Measurements from ENCODE around the gene POLD1.
A peak's percentile ranks its signal among the peaks of the same experiment; 100 is the strongest.

POLD1 gene

GRCh38 chr19:50427318-50427925 is 43.3 kb downstream of the POLD1 start:
- peaks cover 7% of the 10 kb centered on the region; the same call in 1 of the 2 replicates for H3K4me1 ChIP-seq (ENCODE audit: insufficient read depth, low read length)
- H3K36me3 ChIP-seq (ENCODE audit: insufficient read depth, low read depth, low read length) = no peaks in the 10 kb centered on the region
- no peak overlapping the region for H3K9ac ChIP-seq (ENCODE audit: low read depth, low read length)
- H3K9me3 ChIP-seq (ENCODE audit: insufficient read depth, low read depth, low read length) = no peaks in the 10 kb centered on the region
- H3K27ac ChIP-seq (ENCODE audit: low read length) = no peak overlapping the region
- H3K27me3 ChIP-seq (ENCODE audit: insufficient read depth, low read length) = peaks cover 39% of the 10 kb centered on the region
- no peak overlapping the region; the same call in 1 of the 2 replicates for H3K4me3 ChIP-seq (ENCODE audit: low read length)

- Histone ChIP-seq H3K27me3 (ENCODE audit: insufficient read depth, low read length) (peaks cover 43% of the 10 kb centered on the region), H3K36me3 (ENCODE audit: insufficient read depth, low read depth, low read length) (no peaks in the 10 kb centered on the region), H3K4me1 (ENCODE audit: insufficient read depth, low read length) (peaks cover 10% of the 10 kb centered on the region; the same call in 1 of the 2 replicates), H3K27ac (ENCODE audit: low read length) (no peak overlapping the region), H3K9ac (ENCODE audit: low read depth, low read length) (no peak overlapping the region), H3K9me3 (ENCODE audit: insufficient read depth, low read depth, low read length) (no peaks in the 10 kb centered on the region), H3K4me3 (ENCODE audit: low read length) (peak overlapping the region; percentile 20; the same call in 1 of the 2 replicates)
These were observed 43.9 kb downstream of the POLD1 start for GRCh38 chr19:50427997-50428425.

GRCh38 chr19:50428772-50429463 is 44.8 kb downstream of the POLD1 start:
- peaks cover 12% of the 10 kb centered on the region; the same call in 1 of the 2 replicates for H3K4me1 ChIP-seq (ENCODE audit: insufficient read depth, low read length)
- peaks cover 45% of the 10 kb centered on the region for H3K27me3 ChIP-seq (ENCODE audit: insufficient read depth, low read length)
- H3K36me3 ChIP-seq (ENCODE audit: insufficient read depth, low read depth, low read length) = no peaks in the 10 kb centered on the region
- H3K9me3 ChIP-seq (ENCODE audit: insufficient read depth, low read depth, low read length) = no peaks in the 10 kb centered on the region
- H3K9ac ChIP-seq (ENCODE audit: low read depth, low read length) = no peak overlapping the region
- no peak overlapping the region for H3K4me3 ChIP-seq (ENCODE audit: low read length)
- H3K27ac ChIP-seq (ENCODE audit: low read length) = no peak overlapping the region

- peaks cover 12% of the 10 kb centered on the region; the same call in 1 of the 2 replicates for H3K4me1 ChIP-seq (ENCODE audit: insufficient read depth, low read length)
- peak overlapping the region; percentile 79 for H3K4me3 ChIP-seq (ENCODE audit: low read length)
- H3K36me3 ChIP-seq (ENCODE audit: insufficient read depth, low read depth, low read length) = no peaks in the 10 kb centered on the region
- H3K27me3 ChIP-seq (ENCODE audit: insufficient read depth, low read length) = peaks cover 45% of the 10 kb centered on the region
- H3K27ac ChIP-seq (ENCODE audit: low read length) = no peak overlapping the region
- H3K9ac ChIP-seq (ENCODE audit: low read depth, low read length) = peak overlapping the region; percentile 53; the same call in 1 of the 2 replicates
- H3K9me3 ChIP-seq (ENCODE audit: insufficient read depth, low read depth, low read length) = no peaks in the 10 kb centered on the region
These were observed 46.8 kb downstream of the POLD1 start for GRCh38 chr19:50430888-50431342.

GRCh38 chr19:50431343-50432220 is 47.4 kb downstream of the POLD1 start:
- H3K27me3 ChIP-seq (ENCODE audit: insufficient read depth, low read length) = peaks cover 45% of the 10 kb centered on the region
- peaks cover 12% of the 10 kb centered on the region; the same call in 1 of the 2 replicates for H3K4me1 ChIP-seq (ENCODE audit: insufficient read depth, low read length)
- no peak overlapping the region for H3K27ac ChIP-seq (ENCODE audit: low read length)
- no peaks in the 10 kb centered on the region for H3K36me3 ChIP-seq (ENCODE audit: insufficient read depth, low read depth, low read length)
- peak overlapping the region; percentile 53; the same call in 1 of the 2 replicates for H3K9ac ChIP-seq (ENCODE audit: low read depth, low read length)
- H3K4me3 ChIP-seq (ENCODE audit: low read length) = peak overlapping the region; percentile 79
- H3K9me3 ChIP-seq (ENCODE audit: insufficient read depth, low read depth, low read length) = no peaks in the 10 kb centered on the region

GRCh38 chr19:50432221-50433028 is 48.3 kb downstream of the POLD1 start, which contains the start of gene MYBPC2:
Gene MYBPC2 (plus strand): TSS chr19:50432892. CDS start chr19:50432954, 62 bp downstream.
- no peaks in the 10 kb centered on the region for H3K9me3 ChIP-seq (ENCODE audit: insufficient read depth, low read depth, low read length)
- H3K27me3 ChIP-seq (ENCODE audit: insufficient read depth, low read length) = peaks cover 45% of the 10 kb centered on the region
- no peak within 1 kb of the TSS for H3K27ac ChIP-seq (ENCODE audit: low read length)
- H3K9ac ChIP-seq (ENCODE audit: low read depth, low read length) = peak within 1 kb of the TSS; percentile 73; the same call in 1 of the 2 replicates
- peak within 1 kb of the TSS; percentile 79 for H3K4me3 ChIP-seq (ENCODE audit: low read length)
- H3K36me3 ChIP-seq (ENCODE audit: insufficient read depth, low read depth, low read length) = no peaks in the 10 kb centered on the region
- H3K4me1 ChIP-seq (ENCODE audit: insufficient read depth, low read length) = peaks cover 12% of the 10 kb centered on the region; the same call in 1 of the 2 replicates

GRCh38 chr19:50433201-50434180 is 49.3 kb downstream of the POLD1 start:
- Histone ChIP-seq H3K9ac (ENCODE audit: low read depth, low read length) (no peak overlapping the region; the same call in 1 of the 2 replicates), H3K4me3 (ENCODE audit: low read length) (peak overlapping the region; percentile 72; the same call in 1 of the 2 replicates), H3K9me3 (ENCODE audit: insufficient read depth, low read depth, low read length) (no peaks in the 10 kb centered on the region), H3K36me3 (ENCODE audit: insufficient read depth, low read depth, low read length) (no peaks in the 10 kb centered on the region), H3K27me3 (ENCODE audit: insufficient read depth, low read length) (peaks cover 35% of the 10 kb centered on the region), H3K4me1 (ENCODE audit: insufficient read depth, low read length) (peaks cover 9% of the 10 kb centered on the region; the same call in 1 of the 2 replicates), H3K27ac (ENCODE audit: low read length) (no peak overlapping the region)

- Histone ChIP-seq H3K9me3 (ENCODE audit: insufficient read depth, low read depth, low read length) (no peaks in the 10 kb centered on the region), H3K27me3 (ENCODE audit: insufficient read depth, low read length) (peaks cover 25% of the 10 kb centered on the region), H3K27ac (ENCODE audit: low read length) (no peak overlapping the region), H3K4me1 (ENCODE audit: insufficient read depth, low read length) (peaks cover 8% of the 10 kb centered on the region; the same call in 1 of the 2 replicates), H3K4me3 (ENCODE audit: low read length) (no peak overlapping the region), H3K9ac (ENCODE audit: low read depth, low read length) (no peak overlapping the region), H3K36me3 (ENCODE audit: insufficient read depth, low read depth, low read length) (no peaks in the 10 kb centered on the region)
These were observed 50.4 kb downstream of the POLD1 start for GRCh38 chr19:50434525-50434924.

- H3K9ac ChIP-seq (ENCODE audit: low read depth, low read length) = no peak overlapping the region
- no peak overlapping the region for H3K4me3 ChIP-seq (ENCODE audit: low read length)
- peaks cover 8% of the 10 kb centered on the region; the same call in 1 of the 2 replicates for H3K4me1 ChIP-seq (ENCODE audit: insufficient read depth, low read length)
- H3K27me3 ChIP-seq (ENCODE audit: insufficient read depth, low read length) = peaks cover 19% of the 10 kb centered on the region
- H3K9me3 ChIP-seq (ENCODE audit: insufficient read depth, low read depth, low read length) = no peaks in the 10 kb centered on the region
- no peaks in the 10 kb centered on the region for H3K36me3 ChIP-seq (ENCODE audit: insufficient read depth, low read depth, low read length)
- no peak overlapping the region for H3K27ac ChIP-seq (ENCODE audit: low read length)
These were observed 51.1 kb downstream of the POLD1 start for GRCh38 chr19:50435221-50435620.

GRCh38 chr19:50435627-50436026 is 51.5 kb downstream of the POLD1 start:
- H3K36me3 ChIP-seq (ENCODE audit: insufficient read depth, low read depth, low read length) = no peaks in the 10 kb centered on the region
- no peak overlapping the region for H3K27ac ChIP-seq (ENCODE audit: low read length)
- H3K9ac ChIP-seq (ENCODE audit: low read depth, low read length) = no peak overlapping the region
- H3K27me3 ChIP-seq (ENCODE audit: insufficient read depth, low read length) = peaks cover 15% of the 10 kb centered on the region
- peaks cover 8% of the 10 kb centered on the region; the same call in 1 of the 2 replicates for H3K4me1 ChIP-seq (ENCODE audit: insufficient read depth, low read length)
- no peak overlapping the region for H3K4me3 ChIP-seq (ENCODE audit: low read length)
- H3K9me3 ChIP-seq (ENCODE audit: insufficient read depth, low read depth, low read length) = no peaks in the 10 kb centered on the region

Data from iPS-20b (cell line).